Measurements from ENCODE around the gene AKAP9.
A peak's percentile ranks its signal among the peaks of the same experiment; 100 is the strongest.
"Not testable (repeated sequence)": the region's sequence is repeated elsewhere in the genome, so short reads cannot be mapped to it uniquely, and the experiment has no call there.

Gene AKAP9

DNA sequence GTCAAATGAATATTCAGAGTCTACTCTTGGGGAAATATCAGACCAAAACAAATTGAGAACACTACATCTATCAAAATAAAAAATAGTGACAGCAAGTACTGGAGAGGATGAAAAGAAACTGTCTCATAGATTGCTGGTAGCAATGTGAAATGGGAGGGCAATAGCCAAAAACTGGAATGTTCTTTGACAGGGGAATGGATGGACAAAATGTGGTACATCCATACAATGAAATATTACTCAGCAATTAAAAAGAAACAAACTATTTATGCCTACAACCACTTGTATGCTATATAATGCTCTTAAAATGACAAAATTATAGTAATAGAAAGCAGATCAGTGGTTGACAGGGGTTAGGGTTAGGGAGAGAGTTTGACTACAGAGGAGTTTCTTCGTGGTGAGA, 147.6 kb downstream of the AKAP9 start:
- Mint-ChIP-seq H3K27ac (no peak overlapping the region), H3K4me3 (no peak overlapping the region), H3K27me3 (ENCODE audit: low read depth) (no peaks in the 10 kb centered on the region), H3K9me3 (no peaks in the 10 kb centered on the region), H3K36me3 (ENCODE audit: low read depth) (peaks cover 43% of the 10 kb centered on the region), H3K4me1 (ENCODE audit: low read depth) (no peaks in the 10 kb centered on the region)

DNA sequence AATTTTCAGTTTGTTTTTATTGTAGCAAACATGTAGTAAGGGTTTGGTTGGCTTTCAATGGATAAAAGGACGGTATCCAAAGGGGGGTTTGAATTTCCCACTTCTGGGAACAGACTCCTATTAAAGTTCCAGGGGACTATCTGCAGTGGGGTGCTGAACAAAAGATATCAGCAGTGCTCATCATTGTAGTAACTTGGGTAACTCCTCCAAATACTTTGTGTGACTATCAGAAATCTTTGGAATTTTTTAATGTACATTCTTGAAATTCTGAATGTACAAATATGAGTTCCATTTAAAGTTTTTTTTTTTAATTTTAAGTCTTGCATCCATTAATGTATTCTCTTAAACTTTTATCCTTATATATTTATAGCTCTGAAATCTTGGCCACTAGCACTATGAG, 151.5 kb downstream of the AKAP9 start:
- Mint-ChIP-seq H3K36me3 (ENCODE audit: low read depth) (peaks cover 33% of the 10 kb centered on the region), H3K4me3 (no peak overlapping the region), H3K4me1 (ENCODE audit: low read depth) (no peaks in the 10 kb centered on the region), H3K27ac (no peak overlapping the region), H3K27me3 (ENCODE audit: low read depth) (no peaks in the 10 kb centered on the region), H3K9me3 (no peaks in the 10 kb centered on the region)

DNA sequence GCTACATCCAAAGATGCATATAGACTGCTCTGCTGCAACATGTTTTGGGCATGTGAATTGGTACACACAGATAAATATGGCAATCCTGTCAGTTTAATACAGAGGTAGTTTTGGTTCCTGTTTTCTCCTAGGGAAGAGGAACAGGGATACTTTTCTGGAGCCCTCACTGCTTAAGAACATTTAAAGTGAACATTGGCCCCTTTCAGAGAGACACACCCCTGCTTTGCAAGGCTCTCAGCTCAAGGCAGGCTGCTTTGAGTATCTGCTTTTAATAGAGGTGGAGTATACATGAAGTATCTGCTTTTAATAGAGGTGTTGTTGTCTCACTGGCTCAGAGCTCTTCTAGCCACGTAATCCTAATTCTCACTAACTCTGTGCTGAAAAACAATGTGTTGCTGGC, 154.7 kb downstream of the AKAP9 start:
- no peak overlapping the region for H3K4me3 Mint-ChIP-seq
- H3K27ac Mint-ChIP-seq, result no peak overlapping the region

DNA sequence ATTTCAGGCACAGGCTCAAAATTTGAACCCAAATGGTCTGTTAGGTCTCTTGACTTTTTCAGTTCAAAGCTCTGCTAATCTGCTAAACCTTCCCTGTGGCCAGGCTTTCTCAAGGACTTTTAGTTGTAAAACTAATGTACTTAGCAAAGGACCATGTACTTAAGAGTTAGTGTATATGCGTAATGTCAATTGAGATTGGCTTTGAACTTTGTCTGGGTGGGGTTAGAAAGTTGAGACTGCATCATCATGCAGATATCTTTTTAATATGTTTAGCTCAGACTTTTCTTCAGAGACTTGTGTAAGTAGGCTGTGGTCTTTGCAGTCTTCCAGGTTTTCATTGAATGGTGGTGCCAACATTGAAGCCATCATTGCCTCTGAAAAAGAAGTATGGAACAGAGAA, 159.9 kb downstream of the AKAP9 start:
- H3K27me3 Mint-ChIP-seq (ENCODE audit: low read depth), result no peaks in the 10 kb centered on the region
- H3K4me1 Mint-ChIP-seq (ENCODE audit: low read depth), result no peaks in the 10 kb centered on the region
- no peak overlapping the region for H3K27ac Mint-ChIP-seq
- H3K4me3 Mint-ChIP-seq, result no peak overlapping the region
- H3K9me3 Mint-ChIP-seq, result no peaks in the 10 kb centered on the region
- H3K36me3 Mint-ChIP-seq (ENCODE audit: low read depth), result peaks cover 36% of the 10 kb centered on the region

More for the DNA sequence above, 154.7 kb downstream of the AKAP9 start:
- Mint-ChIP-seq H3K4me1 (ENCODE audit: low read depth) (no peaks in the 10 kb centered on the region), H3K27me3 (ENCODE audit: low read depth) (no peaks in the 10 kb centered on the region), H3K9me3 (no peaks in the 10 kb centered on the region), H3K36me3 (ENCODE audit: low read depth) (peaks cover 33% of the 10 kb centered on the region)

DNA sequence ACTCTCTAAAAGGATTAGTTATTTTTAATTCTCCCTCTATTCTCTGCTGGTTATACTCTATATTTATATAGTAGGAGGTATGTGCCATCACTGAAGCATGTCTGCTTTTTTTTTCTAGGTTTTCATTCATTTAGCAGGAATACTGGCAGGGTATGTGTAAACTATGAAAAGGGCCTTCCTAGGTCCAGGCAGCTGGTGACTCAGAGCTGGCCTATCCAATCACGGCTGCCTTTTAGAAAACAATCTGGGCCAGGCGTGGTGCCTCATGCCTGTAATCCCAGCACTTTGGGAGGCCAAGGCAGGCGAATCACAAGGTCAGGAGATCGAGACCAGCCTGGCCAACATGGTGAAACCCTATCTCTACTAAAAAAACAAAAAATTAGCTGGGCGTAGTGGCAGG, 162.2 kb downstream of the AKAP9 start:
- not testable (repeated sequence) for H3K9me3 Mint-ChIP-seq; H3K27ac Mint-ChIP-seq; H3K4me1 Mint-ChIP-seq (ENCODE audit: low read depth); H3K27me3 Mint-ChIP-seq (ENCODE audit: low read depth); H3K4me3 Mint-ChIP-seq
- H3K36me3 Mint-ChIP-seq (ENCODE audit: low read depth), result peaks cover 30% of the 10 kb centered on the region

DNA sequence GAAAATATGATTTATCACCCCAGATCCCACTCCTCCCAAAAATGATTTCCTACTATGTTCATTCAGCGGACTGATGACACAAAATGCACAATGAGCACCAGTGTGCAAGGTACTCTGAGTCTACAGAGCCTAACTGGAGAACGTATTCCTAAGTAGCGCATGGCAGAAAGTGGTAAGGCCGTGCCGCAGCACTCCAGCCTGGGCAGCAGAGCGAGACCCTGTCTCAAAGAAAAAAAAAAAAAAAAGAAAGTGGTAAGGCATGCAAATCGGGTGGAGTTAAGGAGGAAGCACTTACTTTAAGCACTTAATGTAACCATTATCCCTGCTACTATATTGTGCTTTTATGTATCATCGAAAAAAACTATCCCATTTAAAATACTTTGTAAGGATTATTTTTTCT, 168.2 kb downstream of the AKAP9 start:
- Mint-ChIP-seq H3K27me3 (ENCODE audit: low read depth) (no peaks in the 10 kb centered on the region), H3K4me3 (no peak overlapping the region), H3K36me3 (ENCODE audit: low read depth) (peaks cover 19% of the 10 kb centered on the region), H3K4me1 (ENCODE audit: low read depth) (no peaks in the 10 kb centered on the region), H3K9me3 (no peaks in the 10 kb centered on the region), H3K27ac (no peak overlapping the region)

DNA sequence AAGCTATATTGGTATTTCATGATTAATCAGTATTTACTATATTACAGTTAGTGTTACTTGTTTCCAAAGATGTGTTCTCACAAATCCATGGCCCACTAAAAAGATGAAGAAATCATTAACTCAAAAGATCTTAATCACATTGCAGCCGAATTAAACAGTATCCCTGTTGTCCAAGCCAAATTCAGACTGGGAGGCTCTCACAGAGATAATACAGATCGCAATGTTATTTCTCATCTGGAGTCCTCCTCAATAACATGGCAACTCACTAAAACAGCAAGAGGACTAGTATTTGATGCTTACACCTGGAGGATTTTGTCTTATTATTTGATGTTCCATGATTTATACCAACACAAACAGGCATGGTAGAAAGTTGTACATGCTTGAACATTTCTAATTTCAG, 170.2 kb downstream of the AKAP9 start:
- Mint-ChIP-seq H3K9me3 (no peaks in the 10 kb centered on the region), H3K27me3 (ENCODE audit: low read depth) (no peaks in the 10 kb centered on the region), H3K4me1 (ENCODE audit: low read depth) (peaks cover 2% of the 10 kb centered on the region), H3K4me3 (no peak overlapping the region), H3K36me3 (ENCODE audit: low read depth) (peaks cover 30% of the 10 kb centered on the region), H3K27ac (no peak overlapping the region)

DNA sequence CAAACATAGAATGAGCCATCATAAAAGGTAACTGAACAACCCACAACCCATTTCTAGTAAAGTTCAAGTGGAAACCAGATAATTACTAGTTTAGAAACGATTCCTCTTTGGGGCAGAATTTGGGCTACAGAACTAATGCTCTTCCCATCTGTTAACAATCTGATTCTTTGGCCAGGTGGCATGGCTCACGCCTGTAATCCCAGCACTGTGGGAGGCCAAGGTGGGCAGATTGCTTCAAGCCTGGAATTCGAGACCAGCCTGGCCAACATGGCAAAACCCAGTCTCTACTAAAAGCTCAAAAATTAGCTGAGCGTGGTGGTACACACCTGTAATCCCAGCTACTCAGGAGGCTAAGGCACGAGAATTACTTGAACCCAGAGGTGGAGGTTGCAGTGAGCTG, 175.2 kb downstream of the AKAP9 start:
- H3K27ac Mint-ChIP-seq, result no peak overlapping the region
- peaks cover 12% of the 10 kb centered on the region for H3K4me1 Mint-ChIP-seq (ENCODE audit: low read depth)

DNA sequence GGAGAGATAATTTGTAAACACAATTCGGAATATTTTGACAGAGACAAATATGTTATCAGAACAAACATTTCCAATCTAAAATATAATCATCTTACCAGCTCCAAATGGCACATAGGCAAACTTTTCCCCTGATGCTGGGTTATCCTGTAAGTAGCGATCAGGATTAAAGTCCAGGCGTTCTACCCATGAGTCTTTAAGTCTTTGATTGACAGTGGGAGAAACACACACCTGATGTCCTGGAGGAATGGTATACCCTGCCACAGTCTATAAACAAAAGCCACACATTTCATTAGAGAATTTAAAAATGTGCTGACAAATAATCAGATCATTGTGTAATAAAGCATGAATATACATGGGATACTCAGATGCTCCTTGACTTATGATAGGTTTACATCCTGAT, 176.3 kb downstream of the AKAP9 start:
- peaks cover 56% of the 10 kb centered on the region for H3K36me3 Mint-ChIP-seq (ENCODE audit: low read depth)
- H3K27ac Mint-ChIP-seq, result no peak overlapping the region
- no peaks in the 10 kb centered on the region for H3K27me3 Mint-ChIP-seq (ENCODE audit: low read depth)
- H3K4me3 Mint-ChIP-seq, result no peak overlapping the region
- H3K4me1 Mint-ChIP-seq (ENCODE audit: low read depth), result peaks cover 13% of the 10 kb centered on the region
- H3K9me3 Mint-ChIP-seq, result no peaks in the 10 kb centered on the region

More for the DNA sequence above, 175.2 kb downstream of the AKAP9 start:
- Mint-ChIP-seq H3K27me3 (ENCODE audit: low read depth) (no peaks in the 10 kb centered on the region), H3K9me3 (no peaks in the 10 kb centered on the region), H3K36me3 (ENCODE audit: low read depth) (peaks cover 48% of the 10 kb centered on the region), H3K4me3 (no peak overlapping the region)

DNA sequence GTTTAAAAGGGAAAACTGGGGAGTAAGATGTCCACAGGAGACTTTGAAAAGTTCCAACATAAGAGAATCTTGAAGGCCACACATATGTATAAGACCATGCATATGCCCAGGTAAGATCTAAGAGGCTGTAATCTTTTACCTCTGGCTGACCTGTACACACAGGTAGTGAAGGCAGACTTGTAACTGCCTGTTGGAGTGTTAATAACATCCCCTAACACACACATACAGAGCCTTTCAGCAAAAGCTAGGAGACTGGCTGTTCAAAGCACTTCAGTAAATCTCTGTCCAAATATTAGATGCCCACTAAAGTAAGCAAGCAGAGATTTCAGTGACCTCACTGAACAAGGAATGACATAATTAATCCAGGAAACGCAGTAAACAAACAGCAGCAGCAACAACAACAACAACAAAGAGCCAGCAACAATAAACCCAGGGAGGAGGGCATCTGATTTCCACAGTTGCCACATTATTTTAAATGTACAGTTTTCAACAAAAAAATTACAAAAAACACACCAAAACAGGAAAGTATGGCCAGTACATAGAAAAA, 178.6 kb downstream of the AKAP9 start:
- peaks cover 62% of the 10 kb centered on the region for H3K36me3 Mint-ChIP-seq (ENCODE audit: low read depth)
- H3K4me3 Mint-ChIP-seq, result no peak overlapping the region
- no peaks in the 10 kb centered on the region for H3K27me3 Mint-ChIP-seq (ENCODE audit: low read depth)
- peaks cover 5% of the 10 kb centered on the region for H3K9me3 Mint-ChIP-seq
- H3K27ac Mint-ChIP-seq, result peak overlapping the region; percentile 18
- H3K4me1 Mint-ChIP-seq (ENCODE audit: low read depth), result peaks cover 17% of the 10 kb centered on the region

DNA sequence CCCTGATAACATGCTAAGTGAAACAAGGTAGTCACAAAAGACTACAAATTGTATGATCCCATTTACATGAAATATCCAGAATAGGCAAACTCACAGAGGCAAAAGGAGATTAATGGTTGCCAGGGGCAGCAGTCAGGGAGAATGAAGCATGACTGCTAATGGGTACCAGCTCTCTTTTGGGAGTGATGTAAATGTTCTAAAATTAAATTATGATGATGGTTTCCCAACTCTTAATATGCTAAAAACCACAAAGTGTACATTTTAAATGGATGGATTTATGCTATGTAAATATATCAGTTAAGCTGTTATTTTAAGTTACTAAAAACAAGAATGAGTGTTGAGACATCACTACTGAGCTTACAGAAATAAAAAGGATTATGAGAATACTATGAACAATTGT, 181.0 kb downstream of the AKAP9 start:
- Mint-ChIP-seq H3K4me1 (ENCODE audit: low read depth) (peaks cover 22% of the 10 kb centered on the region), H3K36me3 (ENCODE audit: low read depth) (peaks cover 57% of the 10 kb centered on the region), H3K9me3 (peaks cover 5% of the 10 kb centered on the region), H3K27ac (no peak overlapping the region), H3K27me3 (ENCODE audit: low read depth) (no peaks in the 10 kb centered on the region), H3K4me3 (no peak overlapping the region)

DNA sequence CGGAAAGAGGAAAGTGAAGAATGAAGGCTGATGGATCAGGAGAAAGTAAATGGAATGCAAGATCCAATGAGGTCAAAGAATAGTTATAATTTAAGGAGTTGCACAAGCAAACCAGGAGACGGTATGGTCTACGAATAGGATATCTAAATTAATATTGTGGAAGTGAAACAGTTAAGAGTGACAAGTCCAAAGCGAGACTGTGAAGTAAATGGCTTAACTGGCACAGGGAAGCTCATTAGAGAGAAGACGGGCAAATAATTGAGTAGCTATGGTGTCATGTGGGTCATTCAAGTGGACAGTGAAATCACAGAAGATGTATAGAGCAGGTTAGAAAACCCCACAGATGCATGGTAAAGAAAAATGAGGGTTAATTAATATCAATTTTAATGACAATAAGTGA, 190.4 kb downstream of the AKAP9 start:
- Mint-ChIP-seq H3K4me3 (no peak overlapping the region), H3K27me3 (ENCODE audit: low read depth) (peaks cover 3% of the 10 kb centered on the region), H3K9me3 (no peaks in the 10 kb centered on the region), H3K27ac (peak overlapping the region; percentile 3), H3K36me3 (ENCODE audit: low read depth) (peaks cover 32% of the 10 kb centered on the region), H3K4me1 (ENCODE audit: low read depth) (peaks cover 48% of the 10 kb centered on the region)

DNA sequence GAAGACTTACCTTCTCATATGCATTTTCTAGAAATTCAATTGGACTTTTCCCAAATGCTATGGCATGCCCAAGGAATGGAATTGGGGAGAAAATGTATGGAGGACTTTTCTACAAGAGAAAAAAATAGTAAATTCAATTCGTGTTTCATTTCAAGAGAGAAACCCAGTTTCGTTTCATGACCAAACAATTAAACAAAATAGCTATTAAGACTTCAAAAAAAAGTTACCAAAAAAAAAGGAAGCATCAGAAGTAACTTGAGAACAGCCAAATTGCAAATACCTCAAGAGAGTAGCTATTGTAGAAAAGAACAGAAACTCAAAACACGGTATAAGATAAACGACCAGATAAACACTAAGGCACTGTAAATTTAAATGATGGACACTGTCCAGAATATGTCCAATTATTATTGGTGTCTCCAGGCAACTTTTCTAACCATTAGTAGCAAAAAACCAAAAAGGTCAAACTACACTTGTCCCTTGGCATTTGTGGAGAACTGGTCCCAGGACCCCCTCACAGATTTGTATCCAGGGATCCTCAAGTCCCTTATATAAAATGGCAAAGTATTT, 191.2 kb downstream of the AKAP9 start:
- Mint-ChIP-seq H3K9me3 (no peaks in the 10 kb centered on the region), H3K4me3 (no peak overlapping the region), H3K4me1 (ENCODE audit: low read depth) (peaks cover 44% of the 10 kb centered on the region), H3K36me3 (ENCODE audit: low read depth) (peaks cover 27% of the 10 kb centered on the region), H3K27me3 (ENCODE audit: low read depth) (peaks cover 3% of the 10 kb centered on the region), H3K27ac (no peak overlapping the region)

DNA sequence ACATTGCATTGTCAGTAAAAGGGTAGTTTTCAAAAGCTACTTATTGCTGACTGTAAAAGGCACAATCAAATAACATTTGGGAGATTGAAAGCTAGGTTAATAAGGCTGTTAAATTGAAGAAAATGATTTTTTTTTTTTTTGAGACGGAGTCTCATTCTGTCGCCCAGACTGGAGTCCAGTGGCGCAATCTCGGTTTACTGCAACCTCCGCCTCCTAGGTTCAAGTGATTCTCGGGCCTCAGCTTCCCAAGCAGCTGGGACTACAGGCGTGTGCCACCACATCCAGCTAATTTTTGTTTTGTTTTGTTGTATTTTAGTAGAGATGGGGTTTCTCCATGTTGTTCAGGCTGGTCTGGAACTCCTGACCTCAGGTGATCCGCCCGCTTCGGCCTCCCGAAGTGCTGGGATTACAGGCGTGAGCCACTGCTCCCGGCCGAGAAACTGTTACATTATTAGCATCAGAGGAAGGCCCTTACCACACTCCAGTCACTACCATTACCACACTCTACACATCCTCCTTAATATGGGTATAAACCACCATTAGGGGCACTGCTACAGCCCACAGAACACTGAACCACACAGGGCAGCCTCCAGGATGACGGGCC, 192.6 kb downstream of the AKAP9 start:
- Mint-ChIP-seq H3K27me3 (ENCODE audit: low read depth) (peaks cover 3% of the 10 kb centered on the region), H3K4me3 (peak overlapping the region; percentile 98), H3K36me3 (ENCODE audit: low read depth) (peaks cover 26% of the 10 kb centered on the region), H3K27ac (peak overlapping the region; percentile 100), H3K4me1 (ENCODE audit: low read depth) (peaks cover 38% of the 10 kb centered on the region), H3K9me3 (no peaks in the 10 kb centered on the region)

DNA sequence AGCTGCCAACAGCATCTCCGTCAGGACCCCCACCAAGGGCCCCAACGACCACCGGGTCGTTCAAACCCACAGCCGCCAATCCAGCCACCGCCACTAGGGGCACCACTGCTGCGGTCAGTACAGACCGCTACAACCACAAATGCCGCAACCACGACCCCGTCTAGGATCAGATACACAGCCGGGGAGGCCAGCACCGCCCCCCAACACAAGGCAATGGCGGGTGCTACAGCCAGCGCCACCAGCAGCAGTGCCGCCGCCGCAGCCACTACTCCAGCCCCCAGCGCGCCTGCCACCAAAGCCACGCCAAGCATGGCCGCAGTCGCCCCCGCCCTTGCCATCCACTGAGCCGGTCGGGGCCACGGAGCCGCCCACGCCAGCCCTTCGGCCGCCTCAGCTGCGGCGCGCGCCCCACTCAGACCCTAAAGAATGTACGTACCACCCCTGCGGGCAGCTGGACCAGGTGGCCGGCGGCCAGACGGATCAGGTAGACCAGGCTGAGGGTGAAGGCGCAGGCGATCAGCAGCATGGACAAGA, 193.1 kb downstream of the AKAP9 start:
- Mint-ChIP-seq H3K9me3 (no peaks in the 10 kb centered on the region), H3K36me3 (ENCODE audit: low read depth) (peaks cover 23% of the 10 kb centered on the region)

More for the DNA sequence above, 193.1 kb downstream of the AKAP9 start:
- peaks cover 38% of the 10 kb centered on the region for H3K4me1 Mint-ChIP-seq (ENCODE audit: low read depth)
- peaks cover 3% of the 10 kb centered on the region for H3K27me3 Mint-ChIP-seq (ENCODE audit: low read depth)
- H3K4me3 Mint-ChIP-seq, result peak overlapping the region; percentile 98
- H3K27ac Mint-ChIP-seq, result peak overlapping the region; percentile 100
